B cell (primary cell): ENCODE measurements around the gene VIPAS39. TPM values are rescaled to one million over a fixed set of nuclear protein-coding genes. Genes with fewer than 3 reads are reported as not detected.

Experiments used
- ATAC-seq: fragments of 200-7000 bp; cut with Tn5 transposase; one replicate; pipeline ENCODE4 v1.10.0; 2021; ENCODE audit warnings: low read depth, mild to moderate bottlenecking, moderate number of reproducible peaks, moderate library complexity
- CTCF ChIA-PET: fragments of 350-600 bp; sonication (Branson Sonifier 250); formaldehyde crosslinking; loops from one replicate; lab custom pipeline; 2021; ENCODE audit warnings: antibody characterized with exemption, inconsistent platforms; lab: Charles Lee
- POLR2A ChIA-PET: fragments of 350-600 bp; sonication (Branson Sonifier 250); formaldehyde crosslinking; loops from one replicate; lab custom pipeline; 2021; ENCODE audit warnings: antibody characterized with exemption; lab: Charles Lee
- DNase-seq: peaks from one replicate; pipeline ENCODE4 v3.0.0; 2013
- H2AFZ ChIP-seq: 2 replicates; pipeline ENCODE4 v1.6.1; 2012; ENCODE audit warnings: mild to moderate bottlenecking, low read depth, low read length; ENCODE audit not compliant: insufficient read depth, poor library complexity, severe bottlenecking
- H3K27ac ChIP-seq, 2 donors: 1 replicate in 1 of 2; 2 replicates in 1 of 2; pipeline ENCODE4 v1.5.1; 2012 to 2013; ENCODE audit warnings: low read length in 2 of 2, mild to moderate bottlenecking in 2 of 2, moderate library complexity in 1 of 2
- H3K27me3 ChIP-seq, 4 experiments: fragments of 200-600 bp in 1 of 4; sonication (generic) in 1 of 4; replicated peaks in 1 of 4; 1 replicate in 2 of 4; 2 replicates in 2 of 4; pipeline versions ENCODE4 v1.6.1 to v1.7.0; 2013 to 2016; ENCODE audit warnings: low read length in 3 of 4, mild to moderate bottlenecking in 2 of 4, mixed read lengths in 1 of 4, moderate library complexity in 1 of 4; ENCODE audit not compliant: insufficient read depth in 4 of 4, control insufficient read depth in 3 of 4; ENCODE audit errors: control extremely low read depth in 1 of 4
- H3K36me3 ChIP-seq, 2 experiments: replicated peaks in 1 of 2; 1 replicate in 1 of 2; 2 replicates in 1 of 2; pipeline versions ENCODE4 v1.6.1 to v1.7.1; 2013; ENCODE audit warnings: low read length in 1 of 2; ENCODE audit not compliant: insufficient read depth in 2 of 2, control insufficient read depth in 1 of 2; ENCODE audit errors: control extremely low read depth in 1 of 2, extremely low read depth in 1 of 2
- H3K4me1 ChIP-seq, 2 donors: fragments of 200-600 bp in 1 of 2; sonication (generic) in 1 of 2; 1 replicate in 1 of 2; 2 replicates in 1 of 2; pipeline versions ENCODE4 v1.5.1 to v1.6.1; 2013 to 2017; ENCODE audit warnings: low read length in 2 of 2; ENCODE audit not compliant: control insufficient read depth in 2 of 2, insufficient read depth in 2 of 2
- H3K4me2 ChIP-seq: replicated peaks from 2 replicates; pipeline ENCODE3; 2012; ENCODE audit warnings: mild to moderate bottlenecking, low read depth, low read length; ENCODE audit not compliant: poor library complexity, severe bottlenecking
- H3K4me3 ChIP-seq, 5 experiments: fragments of 200-600 bp in 1 of 5; sonication (generic) in 1 of 5; 1 replicate in 3 of 5; 2 replicates in 2 of 5; pipeline versions ENCODE4 v1.5.1 to v1.7.0; 2011 to 2016; ENCODE audit warnings: low read length in 4 of 5, mild to moderate bottlenecking in 4 of 5, low read depth in 2 of 5, control low read depth in 1 of 5, moderate library complexity in 1 of 5; ENCODE audit not compliant: insufficient read depth in 1 of 5; ENCODE audit errors: control extremely low read depth in 1 of 5, extremely low read depth in 1 of 5
- H3K79me2 ChIP-seq: fragments of 200-600 bp; sonication (generic); one replicate; pipeline ENCODE4 v1.6.0; 2016; ENCODE audit warnings: low read length; ENCODE audit not compliant: control insufficient read depth, insufficient read depth
- H3K9ac ChIP-seq: fragments of 200-600 bp; sonication (generic); 2 replicates; pipeline ENCODE4 v1.6.1; 2017; ENCODE audit warnings: mild to moderate bottlenecking, low read length, moderate library complexity
- H3K9me3 ChIP-seq, 3 donors: one replicate each; pipeline versions ENCODE4 v1.6.1 to v1.7.1; 2013; ENCODE audit warnings: low read length in 2 of 3; ENCODE audit not compliant: control insufficient read depth in 2 of 3, insufficient read depth in 1 of 3; ENCODE audit errors: control extremely low read depth in 1 of 3
- H4K20me1 ChIP-seq: 2 replicates; pipeline ENCODE4 v1.6.0; 2012; ENCODE audit warnings: mild to moderate bottlenecking, low read length; ENCODE audit not compliant: insufficient read depth, control insufficient read depth, poor library complexity, severe bottlenecking
- H3K27ac Mint-ChIP-seq: one replicate; pipeline ENCODE4 v1.8.0; 2021; ENCODE audit warnings: mixed read lengths
- H3K27me3 Mint-ChIP-seq: one replicate; pipeline ENCODE4 v1.8.0; 2021; ENCODE audit warnings: mixed read lengths
- H3K4me1 Mint-ChIP-seq: one replicate; pipeline ENCODE4 v1.8.0; 2021; ENCODE audit warnings: mixed read lengths
- H3K4me3 Mint-ChIP-seq: one replicate; pipeline ENCODE4 v1.8.0; 2021; ENCODE audit warnings: mixed read lengths
- H3K9me3 Mint-ChIP-seq: one replicate; pipeline ENCODE4 v1.8.0; 2022; ENCODE audit warnings: mixed read lengths; ENCODE audit not compliant: insufficient read depth
- CTCF ChIP-seq: fragments of 200-600 bp; IDR thresholded peaks from one replicate; pipeline ENCODE4 v1.8.0; 2022; ENCODE audit warnings: antibody characterized with exemption, mild to moderate bottlenecking
- EZH2 ChIP-seq: IDR thresholded peaks from 2 replicates; pipeline ENCODE4 v1.6.1; 2012; ENCODE audit warnings: borderline replicate concordance, low read depth, mild to moderate bottlenecking, moderate library complexity, low read length; ENCODE audit not compliant: insufficient read depth, poor library complexity, severe bottlenecking
- WGBS: methylation state at CpG from one replicate; pipeline ENCODE4 v1.1.5; 2013; ENCODE audit warnings: missing lambda C conversion rate; ENCODE audit not compliant: insufficient coverage; 5-methylcytosine and 5-hydroxymethylcytosine counted together
- intact Hi-C: fragments of 100-400 bp; cut with micrococcal nuclease; formaldehyde crosslinking; loops from one replicate; pipeline ENCODE4 v1.10.0; 2022
- polyA plus RNA-seq: library from polyadenylated mRNA; depleted of rRNA; stranded (reverse); fragments of >200 nt; gene quantifications from 2 replicates; pipeline ENCODE4 v1.2.3, GENCODE V29; 2012
- small RNA-seq: library from RNA; depleted of rRNA; stranded (forward); fragments of <200 nt; gene quantifications from one replicate; pipeline ENCODE3, GENCODE V24; 2012; ENCODE audit warnings: low replicate concordance, low read depth; ENCODE audit not compliant: insufficient read length
- total RNA-seq, 2 donors: library from RNA; stranded (reverse); fragments of 120-200 nt in 1 of 2; gene quantifications; 1 replicate in 1 of 2; 2 replicates in 1 of 2; pipeline versions ENCODE4 v1.2.3 to v1.2.4, GENCODE V29; 2013 to 2022

VIPAS39 gene
- total and polyA plus RNA-seq, 2 donors (not counting 1 experiment from before 2014, with no cell fraction given): 17.4 to 25.9 TPM

GRCh38 chr14:77376771-77377501, 80.5 kb downstream of the VIPAS39 start, which contains the start of the genes SAMD15 and TMED8:
TSS of gene SAMD15 (plus strand) at chr14:77377379. CDS start at chr14:77377419, 40 bp downstream.
TSS of gene TMED8 (minus strand) at chr14:77377094. CDS start at chr14:77377053, 41 bp downstream.
- Histone ChIP-seq H3K9me3 (no peaks in the 10 kb centered on the region), H3K4me1 (peaks cover 39 to 43% of the 10 kb centered on the region in 2 donors), H3K36me3 (no peaks in the 10 kb centered on the region), H2AFZ (peak within 1 kb of the TSS; percentile 98), H3K4me3 (peak within 1 kb of the TSS; percentile 79 to 100 (median 93)), H3K4me2 (peak within 1 kb of the TSS; percentile 80), H3K27ac (peak within 1 kb of the TSS; percentile 18 to 85), H3K27me3 (no peaks in the 10 kb centered on the region), H3K79me2 (peaks cover 48% of the 10 kb centered on the region), H3K9ac (peak within 1 kb of the TSS; percentile 89), H4K20me1 (no peaks in the 10 kb centered on the region)
- WGBS: under 1% methylated on average over 69 of the region's 69 CpGs
- DNase-seq: peak; percentile 92
- POLR2A ChIA-PET: interaction anchor here (0.6 to 1.7 kb wide), 7 partner anchors 16 to 168 kb away, joined by 3 to 28 read pairs (median 4); partner anchors contain the start of genes AHSA1, GSTZ1, POMT2 and VIPAS39
- intact Hi-C loops: loop anchor here (1.0 to 10.0 kb wide), 5 partner anchors 57 to 388 kb away; partner anchors contain the start of genes POMT2, SNW1, SPTLC2 and VIPAS39
- ATAC-seq: peak; percentile 92
- Mint-ChIP-seq H3K27ac (peak within 1 kb of the TSS; percentile 91), H3K9me3 (no peaks in the 10 kb centered on the region), H3K27me3 (no peaks in the 10 kb centered on the region), H3K4me1 (peaks cover 40% of the 10 kb centered on the region), H3K4me3 (peak within 1 kb of the TSS; percentile 95)
- no peak for TF ChIP-seq EZH2
- peak; percentile 48 for TF ChIP-seq CTCF
- CTCF ChIA-PET: interaction anchor here (0.7 to 2.2 kb wide), 14 partner anchors 10 to 501 kb away, joined by 3 to 17 read pairs (median 3); partner anchors contain the start of genes GSTZ1 and POMT2

Small RNA genes within 50 kb of the gene (small RNA-seq; reads per million reads assigned to genes)
- not detected for gene RF00404

Other genes with a start within 250 kb of the VIPAS39 start
- not detected in 2 replicates for gene NGB, start 186.4 kb downstream of the VIPAS39 start, total RNA-seq
- not detected in 2 replicates for gene NGB, start 186.4 kb downstream of the VIPAS39 start, polyA plus RNA-seq
- 36.6 and 44.1 TPM in 2 replicates for gene POMT2, start 136.7 kb downstream of the VIPAS39 start, total RNA-seq
- gene POMT2, start 136.7 kb downstream of the VIPAS39 start, polyA plus RNA-seq: 14.3 and 15.8 TPM in 2 replicates
- 25.6 and 26.2 TPM in 2 replicates for gene GSTZ1, start 136.6 kb downstream of the VIPAS39 start, total RNA-seq
- gene GSTZ1, start 136.6 kb downstream of the VIPAS39 start, polyA plus RNA-seq: 10.9 and 12.7 TPM in 2 replicates
- gene TMED8, start 80.5 kb downstream of the VIPAS39 start, total RNA-seq: 43.8 and 44.7 TPM in 2 replicates
- gene TMED8, start 80.5 kb downstream of the VIPAS39 start, polyA plus RNA-seq: 13.1 and 18.9 TPM in 2 replicates
- 0.96 and 1.00 TPM in 2 replicates for gene SAMD15, start 80.2 kb downstream of the VIPAS39 start, total RNA-seq
- 0.03 and 0.07 TPM in 2 replicates for gene SAMD15, start 80.2 kb downstream of the VIPAS39 start, polyA plus RNA-seq
- 1.5 TPM in 2 replicates for gene NOXRED1, start 34.1 kb downstream of the VIPAS39 start, total RNA-seq
- 0.42 and 0.61 TPM in 2 replicates for gene NOXRED1, start 34.1 kb downstream of the VIPAS39 start, polyA plus RNA-seq
- 87.5 and 112 TPM in 2 replicates for gene AHSA1, start 492 bp upstream of the VIPAS39 start, total RNA-seq
- gene AHSA1, start 492 bp upstream of the VIPAS39 start, polyA plus RNA-seq: 82.5 and 83.2 TPM in 2 replicates
- gene ISM2, start 41.2 kb upstream of the VIPAS39 start, total RNA-seq: 0.30 TPM in 1 of 2 replicates, not detected in the other
- not detected in 2 replicates for gene ISM2, start 41.2 kb upstream of the VIPAS39 start, polyA plus RNA-seq
- gene SPTLC2, start 159.0 kb upstream of the VIPAS39 start, total RNA-seq: 41.4 and 52.2 TPM in 2 replicates
- 9.4 and 20.9 TPM in 2 replicates for gene SPTLC2, start 159.0 kb upstream of the VIPAS39 start, polyA plus RNA-seq